Measurements from ENCODE around the gene POLR2B.
"Not testable (repeated sequence)": the region's sequence is repeated elsewhere in the genome, so short reads cannot be mapped to it uniquely, and the experiment has no call there.

Gene POLR2B

DNA sequence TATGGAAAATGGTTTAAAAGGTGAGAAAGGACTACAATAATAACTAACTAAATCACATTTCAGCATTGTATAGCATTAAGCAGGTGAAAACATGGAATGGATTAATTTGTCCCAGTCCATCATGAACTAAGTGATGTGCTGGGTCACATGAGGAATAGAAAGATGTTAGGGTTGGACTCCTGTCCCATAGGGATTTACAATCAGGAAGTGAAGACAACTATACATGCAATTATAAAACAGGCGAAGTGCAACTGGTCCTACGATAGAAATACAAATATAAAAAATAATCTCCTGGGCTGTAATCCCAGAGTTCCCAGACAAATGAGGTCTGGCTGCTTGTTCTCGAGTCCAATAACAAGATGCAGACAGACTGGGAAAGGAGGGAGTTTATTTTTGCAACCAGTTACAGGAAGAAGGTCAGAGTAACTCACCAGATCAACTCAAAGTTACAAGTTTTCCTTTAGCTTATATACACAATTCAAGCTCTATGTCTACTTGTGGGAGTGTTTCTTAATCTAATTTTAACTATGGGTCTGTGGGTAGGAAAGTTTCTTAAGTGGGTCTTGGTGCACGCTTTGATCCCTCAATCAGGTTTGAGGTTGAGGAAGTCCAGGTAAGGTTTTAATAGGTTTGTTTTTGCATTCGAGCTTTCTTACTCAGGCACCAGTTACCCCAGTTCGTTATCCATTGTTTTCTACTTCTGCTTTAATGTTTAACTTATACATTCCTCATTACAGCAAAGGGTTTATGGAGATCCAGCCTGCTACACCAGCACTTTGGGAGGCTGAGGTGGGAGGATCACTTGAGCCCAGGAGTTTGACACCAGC lies 81.4 kb downstream of the POLR2B start:
- no peak for DNase-seq

DNA sequence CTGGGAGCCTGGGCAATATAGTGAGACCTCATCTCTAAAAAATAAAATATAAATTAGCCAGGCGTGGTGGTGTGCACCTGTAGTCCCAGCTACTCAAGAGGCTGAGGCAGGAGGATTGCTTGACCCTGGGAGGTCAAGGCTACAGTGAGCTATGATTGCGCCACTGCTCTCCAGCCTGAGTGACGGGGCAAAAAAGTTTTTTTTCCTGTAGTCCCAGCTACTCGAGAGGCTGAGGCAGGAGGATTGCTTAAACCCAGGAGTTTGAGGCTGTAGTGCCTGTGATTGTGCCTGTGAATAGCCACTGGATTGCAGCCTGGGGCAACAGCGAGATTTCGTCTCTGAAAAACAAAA lies 82.0 kb downstream of the POLR2B start:
- DNase-seq: not testable (repeated sequence)

DNA sequence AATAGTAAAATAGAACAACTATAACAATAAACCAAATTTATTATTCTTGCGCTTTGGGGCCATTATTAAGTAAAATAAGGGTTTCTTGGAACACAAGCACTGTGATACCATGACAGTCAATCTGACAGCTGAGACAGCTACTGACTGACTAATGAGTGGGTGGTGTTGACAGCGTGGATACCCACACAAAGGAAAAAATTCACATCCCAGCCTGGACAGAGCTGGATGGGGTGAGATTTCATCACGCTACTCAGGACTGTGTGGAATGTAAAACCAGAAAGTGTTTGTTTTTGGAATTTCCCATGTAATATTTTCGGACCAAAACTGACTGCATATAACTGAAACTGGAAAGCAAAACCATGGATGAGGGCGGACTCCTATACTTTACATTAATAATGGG lies 82.7 kb downstream of the POLR2B start:
- no peak for DNase-seq

DNA sequence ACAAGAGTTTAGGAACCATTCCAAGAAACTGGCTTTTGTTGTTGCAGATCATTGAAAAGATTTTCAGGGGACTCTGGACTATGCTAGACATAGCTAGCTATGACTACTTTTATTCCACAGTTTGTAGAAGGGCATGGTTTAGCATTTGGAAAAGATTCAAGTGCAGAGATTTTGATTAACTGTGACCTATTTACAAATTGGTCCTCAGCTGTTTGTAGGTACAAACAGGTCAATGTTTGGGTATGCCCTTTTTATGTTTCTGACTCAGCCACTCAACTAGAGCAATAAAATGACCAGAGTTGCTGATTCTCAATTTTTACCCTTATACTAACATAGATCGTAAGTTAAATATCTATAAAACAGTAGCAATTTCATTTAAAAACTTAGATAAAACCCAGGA lies 84.8 kb downstream of the POLR2B start:
- DNase-seq: no peak

DNA sequence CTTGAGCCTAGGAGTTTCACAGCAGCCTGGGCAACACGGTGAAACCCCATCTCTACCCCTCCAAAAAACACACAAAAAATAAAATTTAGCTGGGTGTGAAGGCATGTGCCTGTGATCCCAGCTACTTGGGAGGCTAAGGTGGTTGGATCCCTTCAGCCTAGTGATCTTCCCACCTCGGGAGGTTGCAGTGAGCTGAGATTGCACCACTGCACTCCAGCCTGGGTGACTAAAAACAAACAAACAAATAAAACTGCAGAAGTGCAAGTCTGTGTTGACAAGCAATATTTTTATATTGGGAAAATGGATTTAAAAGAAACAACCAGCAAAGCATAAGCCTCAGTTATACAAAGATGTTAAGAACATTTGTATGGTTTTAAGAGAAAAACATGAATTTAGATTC lies 85.4 kb downstream of the POLR2B start:
- DNase-seq: no peak

DNA sequence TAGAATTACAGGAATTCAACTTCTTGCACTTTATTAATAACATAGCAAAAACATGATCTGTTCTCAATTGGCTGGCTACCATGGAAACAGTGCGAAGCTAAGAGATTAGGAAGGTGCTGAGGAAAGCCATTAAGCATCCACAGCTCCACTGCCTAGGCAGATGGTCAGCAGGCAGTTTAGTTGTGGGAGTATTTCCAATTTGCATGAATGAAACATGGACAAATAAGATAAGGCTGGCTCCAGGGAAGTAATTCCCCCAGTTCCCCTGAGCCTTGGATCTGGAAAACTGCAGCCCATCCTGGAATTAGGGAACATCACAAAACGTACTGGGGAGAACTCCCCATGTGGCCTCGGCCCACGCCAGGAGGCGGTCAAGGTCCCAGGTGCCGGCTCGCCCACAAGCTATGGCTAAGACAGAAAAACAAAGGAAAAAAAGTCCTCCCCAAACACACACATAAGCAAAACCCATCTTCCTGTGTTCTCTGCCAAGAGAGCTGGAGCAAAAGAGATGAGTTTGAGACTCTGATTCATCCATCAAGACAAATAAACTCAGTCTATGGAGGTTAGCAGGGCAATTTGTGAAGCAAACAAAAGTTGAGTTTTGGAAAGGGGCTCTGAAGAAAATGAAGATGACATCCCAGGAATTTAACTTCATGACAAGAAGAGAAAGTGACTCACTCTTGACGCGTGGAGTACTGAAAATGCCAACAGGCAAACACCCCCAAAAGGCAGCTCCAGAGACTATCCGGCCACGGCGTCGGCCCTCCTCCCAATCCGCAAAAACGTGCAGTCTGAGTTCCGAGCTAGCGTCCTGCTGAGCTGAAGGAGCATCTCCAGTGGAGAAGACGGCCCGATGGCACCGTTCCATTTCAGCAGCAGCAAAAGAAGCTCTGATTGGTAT lies 86.4 kb downstream of the POLR2B start:
- no peak for DNase-seq

DNA sequence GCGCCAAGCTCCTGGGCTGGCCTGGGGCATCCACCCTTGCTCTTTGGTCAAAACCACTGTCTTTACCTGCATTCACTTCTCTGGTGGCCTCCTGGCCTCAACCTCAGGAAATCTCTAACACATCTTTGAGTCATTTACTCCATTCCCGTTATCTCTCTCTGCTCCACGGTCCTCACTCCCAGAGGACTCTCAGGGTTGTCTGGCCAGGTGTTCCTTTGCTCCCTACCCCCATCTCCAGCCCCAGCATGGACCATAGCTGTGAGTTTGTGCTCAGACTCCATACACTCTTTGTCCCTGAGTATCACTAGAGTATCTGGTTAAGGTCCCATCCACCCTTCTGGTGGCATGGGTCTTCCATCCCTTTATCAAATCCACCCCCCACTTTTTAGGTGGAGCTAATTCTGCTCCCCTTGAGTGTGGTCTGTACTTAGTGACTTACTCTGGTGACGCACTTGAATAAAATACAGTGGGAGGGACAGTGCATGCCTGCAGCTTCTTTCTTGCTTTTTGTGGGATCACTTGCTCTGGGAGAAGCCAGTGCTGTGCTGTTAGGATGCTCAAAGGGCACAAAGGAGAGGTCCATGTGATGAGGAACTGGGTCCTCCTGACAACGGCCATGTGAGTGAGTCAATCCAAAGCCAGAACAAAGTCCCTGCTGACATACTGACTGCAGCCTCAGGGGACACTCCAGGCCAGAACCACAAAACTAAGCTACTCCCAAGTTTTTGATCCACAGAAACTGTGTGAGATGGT lies 87.2 kb downstream of the POLR2B start:
- no peak for DNase-seq

DNA sequence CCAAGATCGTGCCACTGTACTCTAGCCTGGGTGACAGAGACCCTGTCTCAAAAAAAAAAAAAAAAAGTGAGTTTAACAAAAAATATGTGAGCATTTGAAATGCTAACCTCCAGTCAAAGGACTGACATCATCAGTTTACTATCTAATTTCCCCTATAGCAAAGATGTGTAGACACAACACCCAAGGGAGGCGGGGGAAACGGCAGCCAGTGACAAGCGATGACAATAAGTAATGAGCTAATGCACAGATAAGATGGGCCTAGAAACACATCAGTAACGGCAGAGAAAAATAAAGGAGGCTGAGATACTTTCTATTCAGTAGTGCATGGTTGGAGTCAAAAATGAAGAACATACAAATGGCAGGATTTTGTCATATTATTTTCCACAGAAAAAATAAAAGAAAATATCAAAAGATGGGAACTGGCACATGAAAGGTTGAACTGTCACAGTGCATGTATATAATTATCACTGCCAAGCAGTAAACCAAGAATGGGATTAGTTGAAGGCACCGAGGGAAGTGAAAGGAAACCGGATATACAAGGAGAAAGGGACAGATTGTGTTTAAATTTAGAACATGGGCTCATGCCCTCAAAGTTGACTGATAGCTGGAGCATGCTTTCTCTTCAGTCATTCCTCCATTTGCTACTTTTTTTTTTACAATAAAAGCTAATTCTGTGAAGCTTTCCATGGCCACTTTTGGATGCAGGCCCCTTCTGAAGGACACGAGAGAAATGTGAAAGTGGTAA lies 89.7 kb downstream of the POLR2B start:
- DNase-seq: no peak

DNA sequence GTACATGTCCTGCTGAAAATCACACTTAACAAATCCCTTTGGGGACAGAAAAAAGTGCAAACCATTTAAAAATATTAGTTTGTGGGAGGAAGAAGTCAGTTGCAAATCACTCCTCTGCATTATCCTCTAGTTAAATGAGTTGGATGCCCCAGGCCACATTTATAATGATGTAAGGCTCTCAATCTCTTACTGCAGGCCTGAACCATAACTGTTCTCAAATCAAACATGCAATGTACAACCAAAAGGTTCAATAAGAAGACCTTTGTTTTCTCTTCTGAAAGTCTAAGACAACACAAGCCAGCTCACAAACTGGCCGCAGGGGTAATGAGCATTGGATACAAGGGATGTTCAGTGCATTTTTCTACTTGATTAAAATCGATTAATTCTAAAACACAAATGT lies 91.8 kb downstream of the POLR2B start:
- DNase-seq: no peak

DNA sequence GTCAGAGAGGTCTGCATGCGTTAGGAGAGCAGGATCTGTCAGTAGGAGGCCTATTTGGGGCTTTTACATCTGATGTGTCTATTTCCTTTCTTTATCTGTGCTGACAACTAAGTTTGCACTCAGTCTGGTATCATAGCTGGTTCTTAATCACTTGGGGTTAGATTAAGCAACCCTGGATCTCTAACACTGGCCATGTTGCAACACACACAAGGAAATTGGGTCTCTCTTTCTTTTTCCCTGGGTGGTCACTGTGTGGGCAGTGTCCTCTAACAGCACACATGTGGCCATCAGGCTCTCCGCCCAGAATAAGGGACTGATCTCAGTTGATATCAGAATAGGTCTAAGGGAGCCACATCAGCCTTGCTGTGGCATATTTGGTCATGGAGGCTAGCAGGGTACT lies 92.6 kb downstream of the POLR2B start:
- no peak for DNase-seq

DNA sequence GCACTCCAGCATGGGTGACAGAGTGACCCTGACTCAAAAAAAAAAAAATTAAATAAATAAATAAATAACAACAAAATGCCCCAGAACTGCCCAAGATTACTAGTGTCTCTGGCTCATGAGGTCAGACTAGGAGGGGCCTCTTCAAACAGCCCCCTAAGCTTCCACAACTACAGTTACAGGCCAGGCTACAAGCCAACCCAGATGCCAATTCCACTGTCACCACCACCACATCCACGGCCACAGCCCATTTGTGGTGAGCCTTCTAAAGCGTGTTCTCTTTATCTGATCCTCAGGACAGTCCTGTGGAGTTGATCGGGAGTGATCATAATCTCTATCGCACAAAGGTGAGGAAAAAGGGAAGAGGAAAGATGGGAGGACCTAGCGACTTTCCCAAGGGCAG lies 94.9 kb downstream of the POLR2B start:
- no peak for DNase-seq

DNA sequence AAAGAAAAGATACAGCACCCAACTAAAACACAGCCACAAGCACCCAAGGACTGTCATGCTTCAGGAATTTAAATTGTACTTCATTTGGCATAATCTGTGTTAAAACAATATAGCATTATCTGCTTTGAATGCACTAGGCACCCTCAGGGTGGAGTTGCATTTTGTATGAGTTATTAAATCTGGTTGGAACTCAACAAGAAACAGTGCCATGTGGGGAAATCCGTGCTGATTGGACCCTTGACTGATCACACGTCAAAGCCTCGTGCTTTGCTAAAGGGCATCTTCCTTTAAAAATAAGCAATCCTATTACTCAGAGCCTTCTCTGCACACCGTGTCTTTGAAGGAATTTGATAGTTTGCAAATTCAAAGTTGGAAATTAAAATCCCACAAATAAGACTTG lies 96.0 kb downstream of the POLR2B start:
- no peak for DNase-seq

DNA sequence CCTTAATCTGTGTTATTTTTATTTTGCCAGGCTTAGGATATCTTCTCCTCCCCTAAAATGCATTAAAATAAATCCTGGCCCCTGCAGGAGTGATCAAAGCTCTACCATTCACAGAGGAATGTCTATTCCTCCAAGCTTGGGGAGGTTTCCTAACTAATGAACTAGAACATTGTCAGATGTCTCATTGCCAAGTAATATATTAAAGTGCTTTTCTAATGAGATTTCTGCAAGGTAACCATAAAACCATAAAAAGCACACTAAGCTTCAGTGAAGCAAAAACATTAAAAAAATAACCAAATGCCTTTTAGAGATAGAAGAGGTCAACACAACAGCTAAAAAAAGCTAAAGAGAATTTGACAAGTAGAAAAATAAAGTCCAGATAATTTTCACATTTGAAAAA lies 96.7 kb downstream of the POLR2B start:
- no peak for DNase-seq

DNA sequence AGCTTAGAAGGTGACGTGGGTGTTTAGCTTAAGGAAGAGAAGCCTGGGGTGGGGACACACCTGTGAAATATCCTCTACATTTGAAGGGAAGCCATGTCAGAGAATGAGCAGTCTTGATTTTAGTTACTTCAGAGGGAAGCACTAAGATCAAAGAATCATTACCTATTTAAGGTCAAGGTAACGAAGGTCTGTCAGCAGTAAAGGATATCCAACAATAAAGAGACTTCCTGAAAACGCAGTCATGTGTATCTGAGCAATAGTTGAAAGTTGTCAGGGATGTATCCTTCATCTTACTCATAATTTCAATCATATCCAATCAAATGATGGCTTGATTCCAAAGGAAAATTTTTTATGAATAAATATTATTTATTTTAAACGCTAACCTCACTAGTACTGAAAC lies 98.0 kb downstream of the POLR2B start:
- DNase-seq: no peak

DNA sequence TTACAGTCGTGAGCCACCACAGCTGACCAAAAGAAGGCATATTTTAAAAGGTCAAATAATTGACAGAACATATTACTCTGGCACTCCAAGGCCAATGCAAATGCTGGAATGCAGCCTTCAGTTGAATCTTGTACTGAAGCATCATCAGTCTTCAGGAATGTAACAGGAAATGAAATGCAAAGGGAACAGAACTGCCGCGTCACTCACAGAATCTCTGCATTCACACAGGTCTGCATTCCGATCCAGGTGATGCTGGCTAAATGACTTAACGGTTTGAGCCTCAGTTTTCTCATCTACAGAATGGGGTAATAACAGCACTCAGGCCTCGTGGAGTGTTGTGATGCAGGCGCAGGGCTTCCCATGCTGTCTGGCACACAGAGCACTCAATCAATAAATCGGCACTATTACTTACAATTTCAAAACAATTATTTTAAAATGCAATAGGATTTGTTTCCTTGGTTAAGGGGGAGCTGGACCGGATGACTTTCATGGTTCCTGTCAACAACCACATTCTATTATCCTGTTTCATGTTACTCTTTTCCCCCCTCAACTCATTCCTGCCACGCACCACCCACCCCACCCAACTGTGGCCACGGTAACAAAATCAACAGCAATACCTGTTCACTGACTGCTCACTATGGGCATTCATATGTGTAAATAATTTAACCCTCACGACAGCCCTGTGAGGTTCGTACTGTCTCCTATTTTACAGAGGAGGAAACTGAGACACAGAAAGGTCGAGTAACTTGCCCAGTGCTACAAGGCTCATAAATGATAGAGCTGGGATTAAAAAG lies 99.1 kb downstream of the POLR2B start:
- DNase-seq: no peak

DNA sequence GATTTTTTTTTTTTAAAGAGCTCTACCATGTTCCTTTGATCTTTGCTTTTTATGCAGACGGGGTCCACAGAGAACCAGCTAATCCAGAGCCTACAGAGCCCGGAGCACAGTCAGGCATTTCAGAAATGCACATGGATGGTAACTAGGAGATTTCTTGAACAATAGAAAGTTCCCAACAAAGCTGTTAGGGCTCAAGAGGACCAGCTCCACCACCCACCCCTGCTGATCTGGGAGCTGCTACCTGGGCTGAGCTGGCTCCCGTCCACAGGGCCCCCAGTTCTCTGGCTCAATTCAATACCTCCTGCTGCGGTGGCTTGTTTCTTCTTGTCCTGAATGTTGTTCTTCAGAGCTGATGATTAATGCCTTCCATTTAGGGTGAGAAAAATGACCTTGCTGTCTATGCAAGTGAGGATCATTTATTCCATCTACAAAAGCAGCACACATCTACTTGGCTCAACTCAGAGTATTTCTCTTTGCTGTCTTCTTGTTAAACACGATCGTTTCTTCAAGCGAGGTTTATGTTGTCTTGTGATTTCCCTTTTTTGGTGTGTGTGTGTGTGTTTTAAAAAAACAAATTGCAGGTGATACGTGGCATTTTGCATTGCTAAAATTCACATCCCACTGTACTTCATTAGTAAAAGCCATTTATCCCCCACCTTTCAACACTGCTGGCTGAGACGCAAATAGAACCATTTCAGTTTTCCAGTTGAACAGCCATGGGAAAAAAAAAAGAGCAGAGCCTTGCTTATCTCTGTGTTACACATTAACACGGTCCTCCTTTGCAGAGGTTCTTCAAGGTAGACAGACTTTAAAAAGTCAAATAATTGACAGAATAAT lies 100.2 kb downstream of the POLR2B start:
- no peak for DNase-seq
